Panc1 (cell line): ENCODE data around the gene FGFR4. TPM values are rescaled to one million over a fixed set of nuclear protein-coding genes. Genes with fewer than 3 reads are reported as not detected.

Experiments used
- ATAC-seq: fragments of 200-7000 bp; cut with Tn5 transposase; 2 replicates; pipeline ENCODE4 v1.9.1; 2020; ENCODE audit warnings: mild to moderate bottlenecking, moderate library complexity
- BruUV-seq: library from RNA; stranded (reverse); fragments of 400-500 nt; replicated peaks from 2 replicates; lab custom pipeline; 2021; lab: Mats Ljungman, UMichigan
- CTCF ChIA-PET: fragments of 300-600 bp; sonication (Branson Sonifier 250); formaldehyde crosslinking; loops from one replicate; lab custom pipeline; 2022; ENCODE audit warnings: antibody characterized with exemption; lab: Charles Lee
- POLR2A ChIA-PET: fragments of 300-600 bp; sonication (Branson Sonifier 250); formaldehyde crosslinking; loops from one replicate; lab custom pipeline; 2022; ENCODE audit warnings: antibody characterized with exemption; lab: Charles Lee
- DNase-seq: peaks from one replicate; pipeline ENCODE4 v3.0.0-alpha.2; 2010; ENCODE audit warnings: low read depth, low spot score
- H3K27ac ChIP-seq: 2 replicates; pipeline ENCODE4 v1.5.1; 2011; ENCODE audit warnings: mild to moderate bottlenecking, low read length, inconsistent platforms
- H3K27me3 ChIP-seq: fragments of 200-500 bp; sonication (Bioruptor generic); 2 replicates; pipeline ENCODE4 v1.6.0; 2014; ENCODE audit warnings: low read length, inconsistent platforms; ENCODE audit not compliant: control insufficient read depth, insufficient read depth
- H3K36me3 ChIP-seq: fragments of 200-500 bp; sonication (Bioruptor generic); 2 replicates; pipeline ENCODE4 v1.5.1; 2014; ENCODE audit warnings: inconsistent platforms, mild to moderate bottlenecking, low read length, moderate library complexity; ENCODE audit not compliant: control insufficient read depth, insufficient read depth
- H3K4me1 ChIP-seq: 2 replicates; pipeline ENCODE4 v1.5.1; 2011; ENCODE audit warnings: inconsistent platforms, mild to moderate bottlenecking, low read length, moderate library complexity; ENCODE audit not compliant: control insufficient read depth, insufficient read depth
- H3K4me3 ChIP-seq, 2 experiments: 2 replicates each; pipeline ENCODE4 v1.5.1; 2011 to 2012; ENCODE audit warnings: low read depth in 2 of 2, low read length in 2 of 2, mild to moderate bottlenecking in 2 of 2, inconsistent platforms in 1 of 2, moderate library complexity in 1 of 2
- H3K9me3 ChIP-seq: fragments of 200-500 bp; sonication (Bioruptor generic); 2 replicates; pipeline ENCODE4 v1.5.1; 2014; ENCODE audit warnings: low read depth, mild to moderate bottlenecking, inconsistent platforms, low read length, moderate library complexity; ENCODE audit not compliant: control insufficient read depth, insufficient read depth
- CTCF ChIP-seq: fragments of 450-650 bp; IDR thresholded peaks from 2 replicates; pipeline ENCODE4 v1.5.1; 2017; ENCODE audit warnings: mild to moderate bottlenecking
- POLR2AphosphoS5 ChIP-seq: IDR thresholded peaks from 2 replicates; pipeline ENCODE4 v1.6.1; 2012; ENCODE audit warnings: mild to moderate bottlenecking, low read depth, low read length, moderate library complexity
- REST ChIP-seq, 2 experiments: IDR thresholded peaks; 2 replicates each; pipeline ENCODE4 v1.6.1; 2011 to 2012; ENCODE audit warnings: low read depth in 2 of 2, control low read depth in 1 of 2, low read length in 1 of 2, mild to moderate bottlenecking in 1 of 2, moderate library complexity in 1 of 2; ENCODE audit not compliant: insufficient read depth in 1 of 2
- SIN3A ChIP-seq: IDR thresholded peaks from 2 replicates; pipeline ENCODE4 v1.6.1; 2012; ENCODE audit warnings: low read depth, mild to moderate bottlenecking, low read length, moderate library complexity, borderline replicate concordance; ENCODE audit not compliant: insufficient read depth
- TCF7L2 ChIP-seq: IDR thresholded peaks from 2 replicates; pipeline ENCODE4 v1.6.1; 2011; ENCODE audit warnings: mild to moderate bottlenecking, low read depth, low read length, inconsistent platforms
- in situ Hi-C: cut with HindIII; loops from 2 replicates; pipeline ENCODE4 v1.10.0; 2016; ENCODE audit warnings: low sequenced_read_pairs, low pct_unique_long_range_greater_than_20kb
- intact Hi-C: fragments of 100-400 bp; cut with micrococcal nuclease; formaldehyde crosslinking; loops from one replicate; pipeline ENCODE4 v1.10.0; 2022; ENCODE audit not compliant: unreplicated experiment
- total RNA-seq: library from RNA; stranded (reverse); gene quantifications from one replicate; pipeline ENCODE4 v1.2.1, GENCODE V29; 2021; ENCODE audit not compliant: unreplicated experiment

FGFR4 gene
- total RNA-seq, 1 experiment from 2014 or later, result 7.5 TPM

GRCh38 chr5:177124486-177124991 is 37.8 kb downstream of the FGFR4 start:
- Histone ChIP-seq H3K9me3 (no peaks in the 10 kb centered on the region), H3K27me3 (no peaks in the 10 kb centered on the region), H3K4me1 (no peaks in the 10 kb centered on the region), H3K27ac (no peak overlapping the region), H3K36me3 (no peaks in the 10 kb centered on the region), H3K4me3 (no peak overlapping the region)
- CTCF ChIA-PET, result interaction anchor here (0.6 kb wide), 1 partner anchor 126 kb away, joined by 5 read pairs; no protein-coding TSS in a partner anchor
- BruUV-seq, result no TSS peak
- in situ Hi-C loops, result no loop called here
- ATAC-seq, result no peak
- POLR2A ChIA-PET, result interaction anchor here (0.7 kb wide), 1 partner anchor 191 kb away, joined by 10 read pairs; no protein-coding TSS in a partner anchor
- TF ChIP-seq SIN3A (no peak), REST (IDR thresholded peaks at IDR 0.05; ENCODE audit: insufficient read depth in 1 of 2, low read depth in 2 of 2, low read length in 1 of 2) (no peak), CTCF (no peak), POLR2AphosphoS5 (no peak), TCF7L2 (no peak)
- intact Hi-C loops, result no loop called here
- no peak for DNase-seq

- ATAC-seq (no peak), DNase-seq (no peak)
- Histone ChIP-seq H3K27ac (no peak overlapping the region), H3K4me3 (no peak overlapping the region), H3K27me3 (no peaks in the 10 kb centered on the region), H3K36me3 (no peaks in the 10 kb centered on the region), H3K9me3 (no peaks in the 10 kb centered on the region), H3K4me1 (no peaks in the 10 kb centered on the region)
- ChIA-PET CTCF (no interaction called here), POLR2A (no interaction called here)
- BruUV-seq, result no TSS peak
- no peak for TF ChIP-seq POLR2AphosphoS5
- TF ChIP-seq REST (IDR thresholded peaks at IDR 0.05; ENCODE audit: insufficient read depth in 1 of 2, low read depth in 2 of 2, low read length in 1 of 2), result no peak
- no peak for TF ChIP-seq CTCF
- no peak for TF ChIP-seq TCF7L2
- TF ChIP-seq SIN3A, result no peak
- intact Hi-C loops, result no loop called here
- in situ Hi-C loops, result no loop called here
Measured at GRCh38 chr5:177126771-177127170, 40.1 kb downstream of the FGFR4 start.
